ENCODE results near the gene ENTREP1. TPM values are rescaled to one million over a fixed set of nuclear protein-coding genes. Genes with fewer than 3 reads are reported as not detected.

Gene ENTREP1
- total RNA-seq, 2 experiments from 2014 or later, result not detected

DNA sequence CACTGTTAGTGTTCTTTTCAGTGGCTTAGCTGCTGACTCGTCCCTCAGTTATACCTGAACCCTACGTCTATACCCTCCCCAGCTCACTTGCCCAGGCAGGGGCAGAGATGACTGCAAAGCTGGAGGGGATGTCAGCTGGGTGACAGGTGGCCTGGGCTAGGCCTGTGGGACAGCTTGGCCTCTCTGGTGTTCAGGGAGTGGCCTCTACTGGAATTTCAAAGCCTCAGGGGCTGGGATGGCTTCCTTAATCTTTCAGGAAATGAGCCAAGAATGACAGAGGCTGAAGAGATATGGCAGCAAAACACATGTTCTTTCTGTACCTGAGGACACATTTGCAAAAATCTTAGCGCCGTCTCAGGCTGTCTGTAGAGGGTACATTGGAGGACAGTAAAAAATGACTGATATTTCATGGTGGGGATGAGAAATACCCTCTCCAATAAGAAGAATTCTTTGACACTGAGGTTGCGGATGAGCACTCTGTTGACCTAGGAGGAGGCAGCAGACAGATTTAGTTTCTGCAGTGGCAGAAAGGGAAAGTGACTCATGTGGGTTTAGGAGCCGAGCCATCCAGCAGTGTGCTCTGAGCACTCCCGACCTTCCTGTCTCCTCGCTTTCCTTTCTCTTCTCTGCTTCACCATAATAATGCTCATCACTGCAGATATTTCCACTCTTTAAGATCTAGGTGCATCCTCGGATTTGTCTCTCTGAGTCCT is 54.4 kb downstream of the ENTREP1 start:
- Mint-ChIP-seq H3K9me3 (ENCODE audit: low read depth) (no peaks in the 10 kb centered on the region), H3K27me3 (peaks cover 10% of the 10 kb centered on the region), H3K36me3 (ENCODE audit: low read depth) (no peaks in the 10 kb centered on the region), H3K4me1 (no peaks in the 10 kb centered on the region), H3K4me3 (no peak overlapping the region), H3K27ac (no peak overlapping the region)
- no peak for ATAC-seq
- DNase-seq, result no peak
- intact Hi-C loops (cut with DNase I, micrococcal nuclease), result no loop called here
- POLR2A ChIA-PET, result no interaction called here
- CTCF ChIA-PET, result no interaction called here

DNA sequence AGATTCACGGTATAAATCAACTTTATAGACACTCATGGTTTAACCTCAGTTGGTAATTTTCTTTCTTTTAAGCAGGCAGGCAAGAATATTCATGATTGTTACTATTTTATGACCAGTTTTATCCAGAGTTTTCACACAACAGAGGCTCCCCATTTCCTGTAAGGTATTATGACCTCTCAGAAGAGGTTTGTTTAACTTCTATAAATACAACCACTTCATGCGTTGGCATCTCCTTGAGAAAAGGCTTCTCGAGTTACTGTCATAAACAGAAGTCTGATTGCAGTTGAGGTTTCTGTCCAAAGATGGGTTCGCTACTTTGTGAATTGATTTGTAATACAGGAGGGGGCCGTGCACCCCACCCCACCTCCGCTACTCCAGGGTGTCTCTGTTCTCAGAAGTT is 55.3 kb downstream of the ENTREP1 start:
- ChIA-PET POLR2A (no interaction called here), CTCF (no interaction called here)
- no peaks in the 10 kb centered on the region for H3K4me1 Mint-ChIP-seq
- no peak overlapping the region for H3K27ac Mint-ChIP-seq
- H3K9me3 Mint-ChIP-seq (ENCODE audit: low read depth), result no peaks in the 10 kb centered on the region
- intact Hi-C loops (cut with DNase I, micrococcal nuclease), result no loop called here
- DNase-seq (no peak), ATAC-seq (no peak)
- H3K4me3 Mint-ChIP-seq, result no peak overlapping the region
- peaks cover 6% of the 10 kb centered on the region for H3K27me3 Mint-ChIP-seq
- no peaks in the 10 kb centered on the region for H3K36me3 Mint-ChIP-seq (ENCODE audit: low read depth)

DNA sequence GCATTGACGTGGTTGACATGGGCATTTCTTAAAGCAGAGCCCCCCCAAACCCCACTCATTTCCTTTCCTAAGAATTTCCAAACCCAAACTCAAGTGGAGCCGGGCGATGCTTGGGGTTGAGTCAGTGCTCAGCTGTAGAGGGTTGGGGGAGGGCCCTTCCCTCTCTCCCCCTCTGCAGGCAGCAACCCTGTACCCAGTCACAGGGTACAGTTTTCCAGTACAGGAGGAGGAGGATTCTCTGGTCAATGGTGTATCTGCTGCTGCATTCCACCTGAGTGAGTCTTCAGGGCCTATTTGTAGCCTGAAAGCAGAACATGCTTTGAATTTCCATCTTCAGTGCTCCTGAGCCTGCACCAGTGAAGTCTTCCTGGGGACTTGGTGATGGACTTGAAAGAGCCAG is 55.8 kb downstream of the ENTREP1 start:
- no peaks in the 10 kb centered on the region for H3K4me1 Mint-ChIP-seq
- H3K36me3 Mint-ChIP-seq (ENCODE audit: low read depth), result no peaks in the 10 kb centered on the region
- peaks cover 6% of the 10 kb centered on the region for H3K27me3 Mint-ChIP-seq
- CTCF ChIA-PET, result no interaction called here
- no peak for ATAC-seq
- POLR2A ChIA-PET, result no interaction called here
- no peak for DNase-seq
- no peaks in the 10 kb centered on the region for H3K9me3 Mint-ChIP-seq (ENCODE audit: low read depth)
- no peak overlapping the region for H3K4me3 Mint-ChIP-seq
- intact Hi-C loops (cut with DNase I, micrococcal nuclease), result no loop called here
- H3K27ac Mint-ChIP-seq, result no peak overlapping the region

GRCh38 chr9:69382135-69382534 is 57.1 kb downstream of the ENTREP1 start:
- H3K36me3 Mint-ChIP-seq (ENCODE audit: low read depth), result no peaks in the 10 kb centered on the region
- H3K27me3 Mint-ChIP-seq, result peaks cover 5% of the 10 kb centered on the region
- intact Hi-C loops (cut with DNase I, micrococcal nuclease), result no loop called here
- DNase-seq, result no peak
- ATAC-seq, result no peak
- no peak overlapping the region for H3K4me3 Mint-ChIP-seq
- H3K9me3 Mint-ChIP-seq (ENCODE audit: low read depth), result no peaks in the 10 kb centered on the region
- no peaks in the 10 kb centered on the region for H3K4me1 Mint-ChIP-seq
- H3K27ac Mint-ChIP-seq, result no peak overlapping the region
- ChIA-PET POLR2A (no interaction called here), CTCF (no interaction called here)

DNA sequence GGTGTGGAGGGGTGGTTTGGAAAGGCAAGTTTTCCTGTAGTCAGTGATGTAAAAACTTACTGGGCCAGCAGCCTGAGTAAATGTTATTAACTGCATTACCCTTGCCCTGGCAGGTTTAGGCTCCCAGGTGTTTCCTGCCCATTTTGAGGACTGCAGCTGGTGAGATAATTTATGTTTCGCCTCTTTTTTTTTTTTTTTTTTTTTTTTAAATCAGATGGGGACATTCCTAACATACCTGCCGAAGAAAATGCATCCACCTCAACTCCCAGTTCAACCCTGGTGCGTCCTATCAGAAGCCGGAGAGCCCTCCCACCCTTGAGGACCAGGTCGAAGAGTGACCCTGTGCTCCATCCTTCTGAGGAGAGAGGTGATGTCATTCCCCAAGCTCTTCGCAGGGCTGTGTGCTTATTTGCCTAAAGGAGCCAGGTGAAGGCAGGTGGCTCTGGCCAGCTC is 60.6 kb downstream of the ENTREP1 start:
- Mint-ChIP-seq H3K27me3 (peaks cover 6% of the 10 kb centered on the region), H3K4me1 (no peaks in the 10 kb centered on the region), H3K9me3 (ENCODE audit: low read depth) (no peaks in the 10 kb centered on the region), H3K4me3 (no peak overlapping the region), H3K36me3 (ENCODE audit: low read depth) (no peaks in the 10 kb centered on the region), H3K27ac (no peak overlapping the region)
- ATAC-seq (no peak), DNase-seq (no peak)
- intact Hi-C loops (cut with DNase I, micrococcal nuclease), result no loop called here
- CTCF ChIA-PET, result no interaction called here
- POLR2A ChIA-PET, result no interaction called here

- intact Hi-C loops (cut with DNase I, micrococcal nuclease), result no loop called here
- ATAC-seq (no peak), DNase-seq (no peak)
- no peaks in the 10 kb centered on the region for H3K9me3 Mint-ChIP-seq (ENCODE audit: low read depth)
- H3K27ac Mint-ChIP-seq, result no peak overlapping the region
- CTCF ChIA-PET, result no interaction called here
- no peaks in the 10 kb centered on the region for H3K4me1 Mint-ChIP-seq
- no peak overlapping the region for H3K4me3 Mint-ChIP-seq
- no peaks in the 10 kb centered on the region for H3K36me3 Mint-ChIP-seq (ENCODE audit: low read depth)
- peaks cover 8% of the 10 kb centered on the region for H3K27me3 Mint-ChIP-seq
- POLR2A ChIA-PET, result no interaction called here
Observed at GRCh38 chr9:69386651-69387050, 61.6 kb downstream of the ENTREP1 start.

GRCh38 chr9:69388596-69388995 is 63.6 kb downstream of the ENTREP1 start:
- intact Hi-C loops (cut with DNase I, micrococcal nuclease), result no loop called here
- Mint-ChIP-seq H3K27me3 (peaks cover 6% of the 10 kb centered on the region), H3K4me3 (no peak overlapping the region), H3K36me3 (ENCODE audit: low read depth) (no peaks in the 10 kb centered on the region), H3K27ac (no peak overlapping the region), H3K9me3 (ENCODE audit: low read depth) (no peaks in the 10 kb centered on the region), H3K4me1 (no peaks in the 10 kb centered on the region)
- DNase-seq (no peak), ATAC-seq (no peak)
- CTCF ChIA-PET, result interaction anchor here (0.6 to 0.8 kb wide), 2 partner anchors 25 to 838 kb away, joined by 3 read pairs; no protein-coding TSS in a partner anchor
- POLR2A ChIA-PET, result no interaction called here

DNA sequence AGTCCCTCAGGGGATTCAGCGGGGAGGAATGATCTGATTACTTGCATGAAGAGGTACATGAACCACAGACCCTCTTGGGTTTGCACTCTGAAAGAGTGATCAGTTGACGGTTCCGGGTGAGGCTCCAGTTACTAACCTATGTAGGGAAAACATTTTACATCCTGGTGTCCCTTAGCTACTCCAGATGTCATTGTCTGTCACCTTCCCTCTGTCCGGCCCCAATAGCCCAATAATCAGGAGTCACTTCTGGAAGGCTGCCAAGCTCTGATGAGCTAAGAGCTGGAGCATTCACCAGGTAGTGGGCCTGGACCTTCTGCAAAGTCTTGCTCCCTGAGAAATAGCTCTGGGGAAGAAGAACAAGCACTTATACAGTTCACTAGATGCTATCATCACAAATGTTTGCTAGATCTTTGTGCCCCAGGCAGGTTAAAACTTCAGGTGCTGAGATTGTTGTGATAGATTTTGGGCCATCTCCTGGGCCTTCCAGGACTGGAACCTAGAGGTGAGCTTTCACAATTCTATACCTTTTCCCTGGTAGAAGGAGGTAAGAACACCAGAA is 64.5 kb downstream of the ENTREP1 start:
- Mint-ChIP-seq H3K27me3 (peaks cover 6% of the 10 kb centered on the region), H3K4me3 (no peak overlapping the region), H3K9me3 (ENCODE audit: low read depth) (no peaks in the 10 kb centered on the region), H3K36me3 (ENCODE audit: low read depth) (no peaks in the 10 kb centered on the region), H3K4me1 (no peaks in the 10 kb centered on the region), H3K27ac (no peak overlapping the region)
- no peak for ATAC-seq
- no peak for DNase-seq
- intact Hi-C loops (cut with DNase I, micrococcal nuclease), result no loop called here
- ChIA-PET CTCF (interaction anchor here (1.1 kb wide), 1 partner anchor 33 kb away, joined by 3 read pairs; no protein-coding TSS in a partner anchor), POLR2A (no interaction called here)

DNA sequence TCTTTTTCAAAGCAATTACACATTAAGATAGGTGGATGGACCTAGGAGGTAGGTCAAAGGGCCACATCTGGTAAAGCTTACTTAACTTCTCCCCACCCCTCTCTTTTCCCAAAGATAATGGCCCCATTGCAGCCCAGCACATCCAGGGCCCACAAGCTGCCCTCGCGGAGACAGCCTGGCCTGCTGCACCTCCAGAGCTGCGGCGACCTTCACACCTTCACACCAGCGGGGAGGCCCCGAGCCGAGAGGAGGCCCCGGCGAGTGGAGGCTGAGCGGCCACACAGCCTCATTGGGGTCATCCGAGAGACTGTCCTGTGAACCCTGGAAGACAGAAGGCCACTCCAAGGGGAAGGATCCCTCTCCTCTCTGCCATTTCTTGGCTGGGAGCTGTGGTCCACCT is 66.5 kb downstream of the ENTREP1 start:
- DNase-seq, result no peak
- H3K9me3 Mint-ChIP-seq (ENCODE audit: low read depth), result no peaks in the 10 kb centered on the region
- no peak overlapping the region for H3K27ac Mint-ChIP-seq
- peaks cover 6% of the 10 kb centered on the region for H3K27me3 Mint-ChIP-seq
- no peaks in the 10 kb centered on the region for H3K4me1 Mint-ChIP-seq
- ChIA-PET POLR2A (no interaction called here), CTCF (no interaction called here)
- ATAC-seq, result no peak
- intact Hi-C loops (cut with DNase I, micrococcal nuclease), result no loop called here
- H3K4me3 Mint-ChIP-seq, result no peak overlapping the region
- H3K36me3 Mint-ChIP-seq (ENCODE audit: low read depth), result no peaks in the 10 kb centered on the region

DNA sequence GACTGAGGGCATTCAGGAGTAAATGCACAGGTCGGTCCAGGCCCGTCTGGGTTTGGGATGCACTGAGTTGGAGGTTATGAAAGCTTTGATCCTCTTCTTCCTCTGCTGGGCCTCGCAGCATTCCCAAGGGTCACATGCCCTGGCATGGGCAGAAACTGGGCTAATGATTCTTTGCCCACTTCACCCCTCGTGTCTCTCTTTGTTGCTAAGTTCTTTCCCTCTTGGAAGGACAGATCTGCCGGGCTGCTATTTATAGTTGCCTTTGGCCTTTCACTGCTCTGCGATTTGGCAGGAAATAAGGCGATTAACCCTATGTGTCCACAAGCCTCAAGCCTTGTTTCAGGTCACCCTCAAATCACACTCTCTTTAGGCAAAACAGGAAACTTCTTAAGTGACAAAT is 66.9 kb downstream of the ENTREP1 start:
- H3K36me3 Mint-ChIP-seq (ENCODE audit: low read depth), result no peaks in the 10 kb centered on the region
- peaks cover 6% of the 10 kb centered on the region for H3K27me3 Mint-ChIP-seq
- H3K4me1 Mint-ChIP-seq, result no peaks in the 10 kb centered on the region
- intact Hi-C loops (cut with DNase I, micrococcal nuclease), result no loop called here
- H3K4me3 Mint-ChIP-seq, result no peak overlapping the region
- H3K27ac Mint-ChIP-seq, result no peak overlapping the region
- CTCF ChIA-PET, result no interaction called here
- ATAC-seq (no peak), DNase-seq (no peak)
- POLR2A ChIA-PET, result no interaction called here
- H3K9me3 Mint-ChIP-seq (ENCODE audit: low read depth), result no peaks in the 10 kb centered on the region

DNA sequence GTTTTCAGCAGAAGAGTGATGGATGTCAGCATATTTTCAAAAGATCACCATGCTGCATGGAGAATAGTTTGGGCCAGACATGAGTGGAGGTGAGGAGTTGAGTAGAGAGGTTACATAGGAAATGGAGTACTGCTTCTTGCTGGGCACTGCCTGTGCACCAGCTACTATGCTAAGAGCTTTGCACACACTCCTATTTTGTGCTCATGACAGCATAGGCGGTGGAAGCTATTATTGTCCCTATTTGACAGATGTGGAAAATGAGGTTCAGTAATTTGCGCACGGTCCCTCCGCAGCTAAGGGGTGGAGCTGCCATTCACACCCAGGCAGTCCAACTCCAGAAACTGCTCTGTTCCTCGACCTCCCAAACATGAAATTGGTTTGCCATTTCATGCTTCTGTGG is 67.8 kb downstream of the ENTREP1 start:
- POLR2A ChIA-PET, result no interaction called here
- peaks cover 4% of the 10 kb centered on the region for H3K27me3 Mint-ChIP-seq
- CTCF ChIA-PET, result no interaction called here

GRCh38 chr9:69393425-69393824 is 68.4 kb downstream of the ENTREP1 start:
- Mint-ChIP-seq H3K4me1 (no peaks in the 10 kb centered on the region), H3K4me3 (no peak overlapping the region), H3K27ac (no peak overlapping the region), H3K27me3 (peaks cover 3% of the 10 kb centered on the region), H3K9me3 (ENCODE audit: low read depth) (no peaks in the 10 kb centered on the region), H3K36me3 (ENCODE audit: low read depth) (no peaks in the 10 kb centered on the region)
- DNase-seq, result no peak
- CTCF ChIA-PET, result no interaction called here
- intact Hi-C loops (cut with DNase I, micrococcal nuclease), result no loop called here
- POLR2A ChIA-PET, result interaction anchor here (0.6 kb wide), 1 partner anchor 29 kb away, joined by 3 read pairs; no protein-coding TSS in a partner anchor
- ATAC-seq, result no peak

More for the DNA sequence above, 67.8 kb downstream of the ENTREP1 start:
- no peak overlapping the region for H3K4me3 Mint-ChIP-seq
- no peak overlapping the region for H3K27ac Mint-ChIP-seq
- H3K36me3 Mint-ChIP-seq (ENCODE audit: low read depth), result no peaks in the 10 kb centered on the region
- no peak for ATAC-seq
- intact Hi-C loops (cut with DNase I, micrococcal nuclease), result no loop called here
- H3K4me1 Mint-ChIP-seq, result no peaks in the 10 kb centered on the region
- H3K9me3 Mint-ChIP-seq (ENCODE audit: low read depth), result no peaks in the 10 kb centered on the region
- DNase-seq, result no peak
